GM12878 (cell line): ENCODE data around the gene DUSP15. TPM values are rescaled to one million over a fixed set of nuclear protein-coding genes. Genes with fewer than 3 reads are reported as not detected.

Experiments
- ATAC-seq: fragments of 200-7000 bp; cut with Tn5 transposase; 3 replicates; pipeline ENCODE4 v1.9.1; 2020; ENCODE audit warnings: mild to moderate bottlenecking, moderate library complexity
- BruUV-seq: library from RNA; stranded (reverse); fragments of 400-500 nt; replicated peaks from 2 replicates; lab custom pipeline; 2021; lab: Mats Ljungman, UMichigan
- CTCF ChIA-PET: fragments of 300-600 bp; sonication (Branson Sonifier 250); formaldehyde crosslinking; extraction: SDS; loops from one replicate; lab custom pipeline; 2021; ENCODE audit warnings: inconsistent platforms; lab: Yijun Ruan, JAX
- POLR2A ChIA-PET: fragments of 350-600 bp; formaldehyde crosslinking; extraction: SDS; loops from one replicate; lab custom pipeline; 2021; ENCODE audit warnings: inconsistent platforms; lab: Charles Lee
- RAD21 ChIA-PET: fragments of 300-600 bp; sonication (Branson Sonifier 250); formaldehyde crosslinking; loops from one replicate; lab custom pipeline; 2023; ENCODE audit warnings: antibody characterized with exemption; ENCODE audit not compliant: unreplicated experiment; lab: Charles Lee
- SMC1A ChIA-PET: fragments of 300-600 bp; sonication (Branson Sonifier 250); formaldehyde crosslinking; loops from one replicate; lab custom pipeline; 2023; ENCODE audit not compliant: unreplicated experiment, uncharacterized antibody; lab: Charles Lee
- DNase-seq: peaks from one replicate; pipeline ENCODE4 v3.0.0-alpha.2; 2011; ENCODE audit warnings: low read depth, low spot score
- FAIRE-seq: peaks from 3 replicates; lab custom pipeline; 2011; peaks lifted over from hg19 to GRCh38; lab: Jason Lieb, UNC
- H2AFZ ChIP-seq: 2 replicates; pipeline ENCODE4 v1.6.0; 2011; ENCODE audit warnings: low read depth, low read length, control low read depth; ENCODE audit not compliant: control insufficient read depth
- H3K27ac ChIP-seq: 2 replicates; pipeline ENCODE4 v1.5.1; 2011; ENCODE audit warnings: control low read depth; ENCODE audit not compliant: control insufficient read depth, insufficient read depth
- H3K27me3 ChIP-seq, 2 experiments: replicated peaks in 1 of 2; 2 replicates each; pipeline versions ENCODE4 v1.6.0 to v1.6.1; 2011; ENCODE audit warnings: low read length in 1 of 2; ENCODE audit not compliant: control insufficient read depth in 2 of 2, insufficient read depth in 2 of 2
- H3K36me3 ChIP-seq, 2 experiments: 2 replicates each; pipeline ENCODE4 v1.5.1; 2011; ENCODE audit warnings: low read length in 1 of 2; ENCODE audit not compliant: control insufficient read depth in 2 of 2, insufficient read depth in 2 of 2
- H3K4me1 ChIP-seq: 2 replicates; pipeline ENCODE4 v1.6.1; 2011; ENCODE audit warnings: mild to moderate bottlenecking, low read length, moderate library complexity, mixed read lengths; ENCODE audit not compliant: control insufficient read depth, insufficient read depth
- H3K4me2 ChIP-seq: 2 replicates; pipeline ENCODE4 v1.6.0; 2011; ENCODE audit warnings: control low read depth; ENCODE audit not compliant: control insufficient read depth, insufficient read depth
- H3K4me3 ChIP-seq: fragments of 200-600 bp; sonication (generic); 2 replicates; pipeline ENCODE4 v1.5.1; 2016
- H3K79me2 ChIP-seq: 2 replicates; pipeline ENCODE4 v1.6.0; 2011; ENCODE audit warnings: low read length; ENCODE audit not compliant: control insufficient read depth, insufficient read depth
- H3K9ac ChIP-seq: 2 replicates; pipeline ENCODE4 v1.8.0; 2011; ENCODE audit warnings: low read length, control low read depth, mixed read lengths; ENCODE audit not compliant: control insufficient read depth, insufficient read depth
- H3K9me3 ChIP-seq: replicated peaks from 3 replicates; pipeline ENCODE4 v1.5.1; 2011; ENCODE audit warnings: mild to moderate bottlenecking, low read length; ENCODE audit not compliant: control insufficient read depth, insufficient read depth
- H4K20me1 ChIP-seq: 2 replicates; pipeline ENCODE4 v1.6.0; 2011; ENCODE audit not compliant: control insufficient read depth, insufficient read depth
- ATF2 ChIP-seq: IDR thresholded peaks from 2 replicates; pipeline ENCODE4 v1.6.1; 2012; ENCODE audit warnings: low read length, inconsistent platforms
- BACH1 ChIP-seq: fragments of 450-650 bp; IDR thresholded peaks from 2 replicates; pipeline ENCODE4 v1.6.1; 2017; ENCODE audit warnings: mild to moderate bottlenecking, borderline replicate concordance
- BCL11A ChIP-seq: IDR thresholded peaks from 2 replicates; pipeline ENCODE4 v1.6.1; 2011; ENCODE audit warnings: low read depth, low read length
- NBN ChIP-seq: fragments of 450-650 bp; IDR thresholded peaks from 2 replicates; pipeline ENCODE4 v1.6.1; 2016
- POLR2A ChIP-seq: IDR thresholded peaks from 2 replicates; pipeline ENCODE4 v1.6.1; 2011; ENCODE audit warnings: low read depth, mild to moderate bottlenecking, low read length
- SP1 ChIP-seq: IDR thresholded peaks from one replicate; pipeline ENCODE4 v1.6.1; 2011; ENCODE audit warnings: low read depth, low read length
- ZNF274 ChIP-seq: IDR thresholded peaks from one replicate; pipeline ENCODE4 v1.8.0; 2011; ENCODE audit not compliant: insufficient read length, insufficient read depth
- WGBS: methylation state at CpG from one replicate; pipeline ENCODE4 v1.1.6; 2016; ENCODE audit warnings: low lambda C conversion rate; ENCODE audit not compliant: insufficient replicate concordance, insufficient coverage; ENCODE audit errors: missing lambda C conversion rate; 5-methylcytosine and 5-hydroxymethylcytosine counted together
- in situ Hi-C: fragments of 300-500 bp; cut with MboI; formaldehyde crosslinking; loops from 9 replicates; pipeline ENCODE4 v1.14.3; 2018; ENCODE audit warnings: mixed read lengths
- intact Hi-C: fragments of 100-400 bp; cut with micrococcal nuclease; formaldehyde crosslinking; loops from one replicate; pipeline ENCODE4 v1.14.2; 2022; ENCODE audit not compliant: unreplicated experiment
- polyA plus RNA-seq, 11 experiments: library from polyadenylated mRNA; depleted of rRNA in 4 of 11; unstranded in 6 of 11; stranded (reverse) in 5 of 11; fragments of >200 nt; fragmentation: Nextera tagmentation in 4 of 11; fragmentation: Illumina TruSeq in 1 of 11; extraction: Ambion mirVana in 4 of 11; extraction: Trizol in 1 of 11; gene quantifications; 1 replicate in 1 of 11; 2 replicates in 10 of 11; pipeline versions ENCODE4 v1.2.1 to v1.2.3, GENCODE V29; 2011 to 2016; ENCODE audit warnings: inconsistent platforms in 2 of 11, missing spikeins in 2 of 11, low read depth in 1 of 11
- total RNA-seq, 4 experiments: library from RNA; depleted of rRNA in 3 of 4; stranded (reverse); fragments of >200 nt in 3 of 4; fragmentation: Illumina TruSeq in 1 of 4; extraction: Trizol in 1 of 4; gene quantifications; 2 replicates each; pipeline versions ENCODE4 v1.2.1 to v1.2.3, GENCODE V29; 2013 to 2021

Gene DUSP15
- total and polyA plus RNA-seq, 10 of the 15 experiments (the other 5 are each of a cell fraction or from before 2014, with no cell fraction given), result 0.06 to 2.5 (median 0.67) TPM; not detected in 1

- Histone ChIP-seq H4K20me1 (no peaks in the 10 kb centered on the region), H3K4me2 (no peak overlapping the region), H3K27me3 (peaks cover 6 to 13% of the 10 kb centered on the region in 2 experiments), H3K27ac (no peak overlapping the region), H3K36me3 (no peaks in the 10 kb centered on the region), H3K9ac (no peak overlapping the region), H3K79me2 (no peaks in the 10 kb centered on the region), H3K4me1 (peaks cover 13% of the 10 kb centered on the region), H3K4me3 (no peak overlapping the region), H2AFZ (no peak overlapping the region), H3K9me3 (no peaks in the 10 kb centered on the region)
- in situ Hi-C loops, result no loop called here
- 43% methylated on average over 1 of the region's 1 CpG for WGBS
- no TSS peak for BruUV-seq
- POLR2A ChIA-PET, result interaction anchor here (0.6 to 6.1 kb wide), 7 partner anchors 8 to 170 kb away, joined by 3 to 31 read pairs (median 4); no protein-coding TSS in a partner anchor
- RAD21 ChIA-PET, result interaction anchor here (0.9 to 2.0 kb wide), 6 partner anchors 8 to 80 kb away, joined by 3 to 7 read pairs (median 4); partner anchors contain the start of gene PDRG1
- FAIRE-seq (no peak), ATAC-seq (no peak), DNase-seq (no peak)
- CTCF ChIA-PET, result interaction anchor here (0.9 to 4.0 kb wide), 8 partner anchors 9 to 163 kb away, joined by 3 to 26 read pairs (median 6); partner anchors contain the start of gene PDRG1
- SMC1A ChIA-PET, result interaction anchor here (0.6 to 4.2 kb wide), 9 partner anchors 9 to 80 kb away, joined by 3 to 16 read pairs (median 3); partner anchors contain the start of gene PDRG1
- intact Hi-C loops, result no loop called here
- TF ChIP-seq ZNF274 (no peak), BACH1 (no peak), POLR2A (no peak), ATF2 (no peak), BCL11A (no peak), SP1 (no peak), NBN (no peak)
Measured at GRCh38 chr20:31871618-31871954, 1.3 kb upstream of the DUSP15 start.
